Measurements from ENCODE around the gene ALDH1L2. TPM values are rescaled to one million over a fixed set of nuclear protein-coding genes. Genes with fewer than 3 reads are reported as not detected.

Gene ALDH1L2
- total RNA-seq, 1 experiment from 2014 or later: 26.1 TPM

DNA sequence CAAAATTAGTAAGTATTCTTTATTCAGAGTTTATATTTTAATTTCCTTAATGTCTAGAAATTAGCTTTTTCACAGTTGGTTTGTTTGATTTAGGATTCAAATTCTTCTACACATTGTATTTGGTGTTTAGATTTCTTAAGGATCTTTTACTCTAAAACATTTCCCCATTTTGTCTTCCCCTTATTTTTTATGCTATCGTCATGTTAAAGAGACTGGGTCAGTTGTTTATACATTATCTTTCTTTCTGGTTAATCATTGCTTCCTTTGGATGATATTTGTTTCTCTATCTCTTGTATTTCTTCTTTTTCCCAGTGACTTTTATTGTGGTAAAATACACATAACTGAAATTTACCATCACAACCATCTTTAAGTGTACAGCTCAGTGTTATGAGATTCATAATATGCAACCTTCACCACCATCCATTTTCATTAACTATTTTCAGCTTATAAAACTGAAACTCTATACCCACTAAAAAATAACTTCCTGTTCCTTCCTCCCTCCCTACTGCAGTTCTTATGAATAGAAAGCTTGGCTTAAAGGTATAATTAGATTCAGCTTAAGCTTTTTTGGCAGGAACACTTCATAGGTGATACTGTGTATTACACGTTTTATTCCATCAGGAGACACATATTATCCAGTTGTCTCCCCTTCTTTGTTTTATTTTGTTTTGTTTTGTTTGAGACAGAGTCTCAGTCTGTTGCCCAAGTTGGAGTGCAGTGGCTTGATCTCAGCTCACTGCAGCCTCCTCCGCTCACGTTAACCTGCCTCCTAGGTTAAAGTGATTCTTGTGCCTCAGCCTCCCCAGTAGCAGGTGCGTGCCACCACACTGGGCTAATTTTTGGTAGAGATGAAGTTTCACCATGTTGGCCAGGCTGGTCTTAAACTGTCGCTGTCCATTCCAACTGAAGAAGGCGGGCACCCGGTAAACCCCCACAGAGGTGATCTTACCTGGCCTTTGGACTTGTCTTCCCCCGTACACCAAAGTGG, 53.1 kb downstream of the ALDH1L2 start:
- H3K9me3 ChIP-seq: no peaks in the 10 kb centered on the region
- H3K27ac Mint-ChIP-seq (ENCODE audit: unreplicated experiment): no peak overlapping the region
- peaks cover 8% of the 10 kb centered on the region for H3K4me1 Mint-ChIP-seq (ENCODE audit: low read depth, unreplicated experiment)
- DNase-seq: no peak
- H3K4me1 ChIP-seq: no peaks in the 10 kb centered on the region
- no peaks in the 10 kb centered on the region for H3K9me3 Mint-ChIP-seq (ENCODE audit: unreplicated experiment)
- POLR2A ChIA-PET: no interaction called here
- H3K27me3 ChIP-seq (replicated peaks; ENCODE audit: control insufficient read depth, insufficient read depth, low read length): no peaks in the 10 kb centered on the region
- TF ChIP-seq, protein P1, sequence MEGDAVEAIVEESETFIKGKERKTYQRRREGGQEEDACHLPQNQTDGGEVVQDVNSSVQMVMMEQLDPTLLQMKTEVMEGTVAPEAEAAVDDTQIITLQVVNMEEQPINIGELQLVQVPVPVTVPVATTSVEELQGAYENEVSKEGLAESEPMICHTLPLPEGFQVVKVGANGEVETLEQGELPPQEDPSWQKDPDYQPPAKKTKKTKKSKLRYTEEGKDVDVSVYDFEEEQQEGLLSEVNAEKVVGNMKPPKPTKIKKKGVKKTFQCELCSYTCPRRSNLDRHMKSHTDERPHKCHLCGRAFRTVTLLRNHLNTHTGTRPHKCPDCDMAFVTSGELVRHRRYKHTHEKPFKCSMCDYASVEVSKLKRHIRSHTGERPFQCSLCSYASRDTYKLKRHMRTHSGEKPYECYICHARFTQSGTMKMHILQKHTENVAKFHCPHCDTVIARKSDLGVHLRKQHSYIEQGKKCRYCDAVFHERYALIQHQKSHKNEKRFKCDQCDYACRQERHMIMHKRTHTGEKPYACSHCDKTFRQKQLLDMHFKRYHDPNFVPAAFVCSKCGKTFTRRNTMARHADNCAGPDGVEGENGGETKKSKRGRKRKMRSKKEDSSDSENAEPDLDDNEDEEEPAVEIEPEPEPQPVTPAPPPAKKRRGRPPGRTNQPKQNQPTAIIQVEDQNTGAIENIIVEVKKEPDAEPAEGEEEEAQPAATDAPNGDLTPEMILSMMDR (IDR thresholded peaks at IDR 0.05; ENCODE audit: insufficient read depth in 1 of 2, low read depth in 1 of 2, low read length in 1 of 2, severe bottlenecking in 1 of 2, unreplicated experiment in 1 of 2): no peak
- H3K4me3 Mint-ChIP-seq (ENCODE audit: unreplicated experiment): no peak overlapping the region
- peaks cover 15% of the 10 kb centered on the region for H3K36me3 Mint-ChIP-seq (ENCODE audit: insufficient read depth, unreplicated experiment)
- no peaks in the 10 kb centered on the region for H3K27me3 Mint-ChIP-seq (ENCODE audit: insufficient read depth, unreplicated experiment)
- intact Hi-C loops (cut with micrococcal nuclease; ENCODE audit: unreplicated experiment): no loop called here
- no peak overlapping the region for H3K4me3 ChIP-seq (ENCODE audit: low read depth, low read length)
- CTCF ChIA-PET: no interaction called here
- BruUV-seq (replicated peaks): no TSS peak
- no peaks in the 10 kb centered on the region for H3K36me3 ChIP-seq (ENCODE audit: control insufficient read depth, insufficient read depth, low read length)

DNA sequence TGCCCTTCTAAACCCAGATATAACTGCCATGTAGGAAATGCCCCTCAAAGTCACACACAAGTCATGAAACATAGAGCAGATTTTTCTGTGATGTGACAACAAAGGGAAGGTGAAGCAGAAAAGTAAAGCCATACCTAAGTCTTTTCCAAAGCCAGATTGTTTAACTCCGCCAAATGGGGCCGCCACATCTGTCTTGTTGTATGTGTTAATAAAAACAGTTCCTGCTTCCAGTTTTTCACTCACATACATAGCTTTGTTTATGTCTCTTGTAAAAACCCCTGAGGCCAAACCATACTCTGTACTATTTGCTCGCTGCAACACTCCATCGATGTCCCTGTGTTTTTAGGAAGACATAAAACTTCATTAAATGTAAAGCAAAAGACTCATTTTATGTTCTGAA, 57.8 kb downstream of the ALDH1L2 start:
- no peak overlapping the region for H3K4me3 Mint-ChIP-seq (ENCODE audit: unreplicated experiment)
- intact Hi-C loops (cut with micrococcal nuclease; ENCODE audit: unreplicated experiment): no loop called here
- POLR2A ChIA-PET: no interaction called here
- H3K9me3 ChIP-seq: no peaks in the 10 kb centered on the region
- no peak for DNase-seq
- no peaks in the 10 kb centered on the region for H3K4me1 ChIP-seq
- no peaks in the 10 kb centered on the region for H3K36me3 ChIP-seq (ENCODE audit: control insufficient read depth, insufficient read depth, low read length)
- H3K27me3 ChIP-seq (replicated peaks; ENCODE audit: control insufficient read depth, insufficient read depth, low read length): no peaks in the 10 kb centered on the region
- H3K9me3 Mint-ChIP-seq (ENCODE audit: unreplicated experiment): no peaks in the 10 kb centered on the region
- no peak overlapping the region for H3K4me3 ChIP-seq (ENCODE audit: low read depth, low read length)
- H3K4me1 Mint-ChIP-seq (ENCODE audit: low read depth, unreplicated experiment): peaks cover 7% of the 10 kb centered on the region
- CTCF ChIA-PET: no interaction called here
- H3K36me3 Mint-ChIP-seq (ENCODE audit: insufficient read depth, unreplicated experiment): peaks cover 15% of the 10 kb centered on the region
- H3K27me3 Mint-ChIP-seq (ENCODE audit: insufficient read depth, unreplicated experiment): no peaks in the 10 kb centered on the region
- TF ChIP-seq, protein P1 (IDR thresholded peaks at IDR 0.05; ENCODE audit: insufficient read depth in 1 of 2, low read depth in 1 of 2, low read length in 1 of 2, severe bottlenecking in 1 of 2, unreplicated experiment in 1 of 2): no peak
- no peak overlapping the region for H3K27ac Mint-ChIP-seq (ENCODE audit: unreplicated experiment)
- BruUV-seq (replicated peaks): no TSS peak

DNA sequence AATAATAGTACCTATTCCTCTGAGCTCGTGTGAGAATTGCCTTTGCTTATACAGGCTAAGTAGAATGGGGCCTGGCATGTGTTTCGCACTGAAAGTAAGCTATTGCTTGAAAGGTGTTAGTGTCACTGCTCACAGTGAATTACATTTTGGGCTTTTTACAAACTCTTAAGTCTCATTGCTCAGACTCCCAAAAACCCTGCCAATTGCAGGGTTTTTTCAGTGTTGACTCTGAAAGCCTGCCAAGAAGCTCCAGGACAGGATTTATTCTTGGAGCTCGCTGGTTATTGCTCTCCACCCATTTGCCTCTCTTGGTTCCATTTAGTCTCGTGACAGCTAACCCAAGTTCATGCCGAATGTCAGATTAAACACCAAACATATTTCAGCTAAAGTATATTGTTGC, 58.4 kb downstream of the ALDH1L2 start:
- Histone ChIP-seq H3K36me3 (ENCODE audit: control insufficient read depth, insufficient read depth, low read length) (no peaks in the 10 kb centered on the region), H3K27me3 (replicated peaks; ENCODE audit: control insufficient read depth, insufficient read depth, low read length) (no peaks in the 10 kb centered on the region), H3K4me3 (ENCODE audit: low read depth, low read length) (no peak overlapping the region), H3K4me1 (no peaks in the 10 kb centered on the region), H3K9me3 (no peaks in the 10 kb centered on the region)
- intact Hi-C loops (cut with micrococcal nuclease; ENCODE audit: unreplicated experiment): no loop called here
- POLR2A ChIA-PET: no interaction called here
- peaks cover 5% of the 10 kb centered on the region for H3K4me1 Mint-ChIP-seq (ENCODE audit: low read depth, unreplicated experiment)
- no peak overlapping the region for H3K4me3 Mint-ChIP-seq (ENCODE audit: unreplicated experiment)
- no TSS peak for BruUV-seq (replicated peaks)
- H3K27me3 Mint-ChIP-seq (ENCODE audit: insufficient read depth, unreplicated experiment): no peaks in the 10 kb centered on the region
- H3K27ac Mint-ChIP-seq (ENCODE audit: unreplicated experiment): no peak overlapping the region
- CTCF ChIA-PET: no interaction called here
- DNase-seq: no peak
- H3K9me3 Mint-ChIP-seq (ENCODE audit: unreplicated experiment): no peaks in the 10 kb centered on the region
- TF ChIP-seq, protein P1 (IDR thresholded peaks at IDR 0.05; ENCODE audit: insufficient read depth in 1 of 2, low read depth in 1 of 2, low read length in 1 of 2, severe bottlenecking in 1 of 2, unreplicated experiment in 1 of 2): no peak
- H3K36me3 Mint-ChIP-seq (ENCODE audit: insufficient read depth, unreplicated experiment): peaks cover 17% of the 10 kb centered on the region

Data from Caco-2 (cell line).